GM12878 (cell line): ENCODE data around the gene PRIM1. TPM values are rescaled to one million over a fixed set of nuclear protein-coding genes. Genes with fewer than 3 reads are reported as not detected.

Experiments
- ATAC-seq: fragments of 200-7000 bp; cut with Tn5 transposase; 3 replicates; pipeline ENCODE4 v1.9.1; 2020; ENCODE audit warnings: mild to moderate bottlenecking, moderate library complexity
- BruUV-seq: library from RNA; stranded (reverse); fragments of 400-500 nt; replicated peaks from 2 replicates; lab custom pipeline; 2021; lab: Mats Ljungman, UMichigan
- CTCF ChIA-PET: fragments of 300-600 bp; sonication (Branson Sonifier 250); formaldehyde crosslinking; extraction: SDS; loops from one replicate; lab custom pipeline; 2021; ENCODE audit warnings: inconsistent platforms; lab: Yijun Ruan, JAX
- POLR2A ChIA-PET: fragments of 350-600 bp; formaldehyde crosslinking; extraction: SDS; loops from one replicate; lab custom pipeline; 2021; ENCODE audit warnings: inconsistent platforms; lab: Charles Lee
- RAD21 ChIA-PET: fragments of 300-600 bp; sonication (Branson Sonifier 250); formaldehyde crosslinking; loops from one replicate; lab custom pipeline; 2023; ENCODE audit warnings: antibody characterized with exemption; ENCODE audit not compliant: unreplicated experiment; lab: Charles Lee
- SMC1A ChIA-PET: fragments of 300-600 bp; sonication (Branson Sonifier 250); formaldehyde crosslinking; loops from one replicate; lab custom pipeline; 2023; ENCODE audit not compliant: unreplicated experiment, uncharacterized antibody; lab: Charles Lee
- DNase-seq: peaks from one replicate; pipeline ENCODE4 v3.0.0-alpha.2; 2011; ENCODE audit warnings: low read depth, low spot score
- FAIRE-seq: peaks from 3 replicates; lab custom pipeline; 2011; peaks lifted over from hg19 to GRCh38; lab: Jason Lieb, UNC
- H2AFZ ChIP-seq: 2 replicates; pipeline ENCODE4 v1.6.0; 2011; ENCODE audit warnings: low read depth, low read length, control low read depth; ENCODE audit not compliant: control insufficient read depth
- H3K27ac ChIP-seq: 2 replicates; pipeline ENCODE4 v1.5.1; 2011; ENCODE audit warnings: control low read depth; ENCODE audit not compliant: control insufficient read depth, insufficient read depth
- H3K27me3 ChIP-seq, 2 experiments: replicated peaks in 1 of 2; 2 replicates each; pipeline versions ENCODE4 v1.6.0 to v1.6.1; 2011; ENCODE audit warnings: low read length in 1 of 2; ENCODE audit not compliant: control insufficient read depth in 2 of 2, insufficient read depth in 2 of 2
- H3K36me3 ChIP-seq, 2 experiments: 2 replicates each; pipeline ENCODE4 v1.5.1; 2011; ENCODE audit warnings: low read length in 1 of 2; ENCODE audit not compliant: control insufficient read depth in 2 of 2, insufficient read depth in 2 of 2
- H3K4me1 ChIP-seq: 2 replicates; pipeline ENCODE4 v1.6.1; 2011; ENCODE audit warnings: mild to moderate bottlenecking, low read length, moderate library complexity, mixed read lengths; ENCODE audit not compliant: control insufficient read depth, insufficient read depth
- H3K4me2 ChIP-seq: 2 replicates; pipeline ENCODE4 v1.6.0; 2011; ENCODE audit warnings: control low read depth; ENCODE audit not compliant: control insufficient read depth, insufficient read depth
- H3K4me3 ChIP-seq: fragments of 200-600 bp; sonication (generic); 2 replicates; pipeline ENCODE4 v1.5.1; 2016
- H3K79me2 ChIP-seq: 2 replicates; pipeline ENCODE4 v1.6.0; 2011; ENCODE audit warnings: low read length; ENCODE audit not compliant: control insufficient read depth, insufficient read depth
- H3K9ac ChIP-seq: 2 replicates; pipeline ENCODE4 v1.8.0; 2011; ENCODE audit warnings: low read length, control low read depth, mixed read lengths; ENCODE audit not compliant: control insufficient read depth, insufficient read depth
- H3K9me3 ChIP-seq: replicated peaks from 3 replicates; pipeline ENCODE4 v1.5.1; 2011; ENCODE audit warnings: mild to moderate bottlenecking, low read length; ENCODE audit not compliant: control insufficient read depth, insufficient read depth
- H4K20me1 ChIP-seq: 2 replicates; pipeline ENCODE4 v1.6.0; 2011; ENCODE audit not compliant: control insufficient read depth, insufficient read depth
- HSF1 ChIP-seq: fragments of 150-350 bp; IDR thresholded peaks from 2 replicates; pipeline ENCODE4 v1.6.1; 2014; ENCODE audit warnings: mild to moderate bottlenecking, low read depth, low read length
- WGBS: methylation state at CpG from one replicate; pipeline ENCODE4 v1.1.6; 2016; ENCODE audit warnings: low lambda C conversion rate; ENCODE audit not compliant: insufficient replicate concordance, insufficient coverage; ENCODE audit errors: missing lambda C conversion rate; 5-methylcytosine and 5-hydroxymethylcytosine counted together
- in situ Hi-C: fragments of 300-500 bp; cut with MboI; formaldehyde crosslinking; loops from 9 replicates; pipeline ENCODE4 v1.14.3; 2018; ENCODE audit warnings: mixed read lengths
- intact Hi-C: fragments of 100-400 bp; cut with micrococcal nuclease; formaldehyde crosslinking; loops from one replicate; pipeline ENCODE4 v1.14.2; 2022; ENCODE audit not compliant: unreplicated experiment
- polyA plus RNA-seq, 11 experiments: library from polyadenylated mRNA; depleted of rRNA in 4 of 11; unstranded in 6 of 11; stranded (reverse) in 5 of 11; fragments of >200 nt; fragmentation: Nextera tagmentation in 4 of 11; fragmentation: Illumina TruSeq in 1 of 11; extraction: Ambion mirVana in 4 of 11; extraction: Trizol in 1 of 11; gene quantifications; 1 replicate in 1 of 11; 2 replicates in 10 of 11; pipeline versions ENCODE4 v1.2.1 to v1.2.3, GENCODE V29; 2011 to 2016; ENCODE audit warnings: inconsistent platforms in 2 of 11, missing spikeins in 2 of 11, low read depth in 1 of 11
- total RNA-seq, 4 experiments: library from RNA; depleted of rRNA in 3 of 4; stranded (reverse); fragments of >200 nt in 3 of 4; fragmentation: Illumina TruSeq in 1 of 4; extraction: Trizol in 1 of 4; gene quantifications; 2 replicates each; pipeline versions ENCODE4 v1.2.1 to v1.2.3, GENCODE V29; 2013 to 2021

The PRIM1 gene
- total and polyA plus RNA-seq, 10 of the 15 experiments (the other 5 are each of a cell fraction or from before 2014, with no cell fraction given): 27.1 to 70.6 (median 55.7) TPM

DNA sequence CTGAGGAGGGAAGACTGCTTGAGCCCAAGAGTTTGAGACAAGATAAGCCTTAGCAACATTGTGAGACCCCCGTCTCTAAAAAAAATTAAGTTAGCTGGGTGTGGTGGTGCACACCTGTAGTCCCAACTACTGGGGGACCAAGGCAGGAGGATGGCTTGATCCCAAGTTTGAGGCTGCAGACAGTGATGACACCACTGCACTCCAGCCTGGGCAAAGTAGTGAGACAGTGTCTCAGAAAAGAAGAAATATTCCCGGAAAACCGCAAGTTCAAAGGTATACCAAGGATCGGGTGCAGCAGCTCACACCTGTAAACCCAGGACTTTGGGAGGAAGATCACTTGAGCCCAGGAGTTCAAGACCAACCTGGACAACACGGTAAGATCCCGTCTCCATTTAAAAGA is 69.8 kb downstream of the PRIM1 start:
- no peaks in the 10 kb centered on the region for H3K27me3 ChIP-seq
- no peak for TF ChIP-seq HSF1
- no TSS peak for BruUV-seq
- SMC1A ChIA-PET: interaction anchor here (1.2 to 1.9 kb wide), 4 partner anchors 19 to 46 kb away, joined by 3 to 9 read pairs (median 4); no protein-coding TSS in a partner anchor
- peaks cover 39% of the 10 kb centered on the region for H3K4me1 ChIP-seq
- H3K9me3 ChIP-seq: no peaks in the 10 kb centered on the region
- peaks cover 4 to 27% of the 10 kb centered on the region in 2 experiments for H3K36me3 ChIP-seq
- H4K20me1 ChIP-seq: peaks cover 10% of the 10 kb centered on the region
- FAIRE-seq (no peak), ATAC-seq (no peak), DNase-seq (no peak)
- in situ Hi-C loops: no loop called here
- intact Hi-C loops: no loop called here
- no peak overlapping the region for H2AFZ ChIP-seq
- peak overlapping the region; percentile 90 for H3K4me3 ChIP-seq
- 98% methylated on average over 4 of the region's 6 CpGs for WGBS
- RAD21 ChIA-PET: interaction anchor here (0.6 to 9.0 kb wide), 4 partner anchors 43 to 429 kb away, joined by 3 to 176 read pairs (median 4); partner anchors contain the start of genes BAZ2A, NACA and STAT6
- POLR2A ChIA-PET: interaction anchor here (0.6 to 8.8 kb wide), 12 partner anchors 8 to 517 kb away, joined by 3 to 155 read pairs (median 4); partner anchors contain the start of genes ATP5F1B and STAT2
- peak overlapping the region; percentile 86 for H3K4me2 ChIP-seq
- CTCF ChIA-PET: interaction anchor here (1.0 to 6.1 kb wide), 4 partner anchors 36 to 46 kb away, joined by 3 to 58 read pairs (median 3); partner anchors contain the start of gene ATP5F1B
- no peak overlapping the region for H3K27ac ChIP-seq
- peak overlapping the region; percentile 26; the same call in 1 of the 2 replicates for H3K9ac ChIP-seq
- H3K79me2 ChIP-seq: peaks cover 98% of the 10 kb centered on the region

Other genes starting within 250 kb of the PRIM1 start
Only the 7 nearest of the 8 such genes appear.
- 27.4 and 29.5 TPM in 2 replicates for gene BAZ2A, start 122.0 kb downstream of the PRIM1 start, total RNA-seq (2014; rRNA removed)
- gene BAZ2A, start 122.0 kb downstream of the PRIM1 start, total RNA-seq (2014; rRNA removed; fragmentation: Illumina TruSeq; extraction: Trizol): 15.0 and 15.8 TPM in 2 replicates
- gene BAZ2A, start 122.0 kb downstream of the PRIM1 start, total RNA-seq (2021): 70.1 and 74.9 TPM in 2 replicates
- 44.5 and 90.2 TPM in 2 replicates for gene BAZ2A, start 122.0 kb downstream of the PRIM1 start, polyA plus RNA-seq (2011; rRNA removed)
- gene BAZ2A, start 122.0 kb downstream of the PRIM1 start, polyA plus RNA-seq (2014; fragmentation: Illumina TruSeq; extraction: Trizol): 69.6 and 93.4 TPM in 2 replicates
- 10 to 100 TPM in 1 of 2 experiments, 1 to 10 TPM in 1; 4.8 to 14.6 TPM for gene BAZ2A, start 122.0 kb downstream of the PRIM1 start, polyA plus RNA-seq (2014; fragmentation: Nextera tagmentation; extraction: Ambion mirVana)
- 49.4 and 55.9 TPM in 2 replicates for gene BAZ2A, start 122.0 kb downstream of the PRIM1 start, polyA plus RNA-seq (2014; rRNA removed)
- gene BAZ2A, start 122.0 kb downstream of the PRIM1 start, polyA plus RNA-seq (2016; fragmentation: Nextera tagmentation; extraction: Ambion mirVana): 10 to 100 TPM; 23.0 to 30.4 TPM
- gene ATP5F1B, start 106.3 kb downstream of the PRIM1 start, total RNA-seq (2014; rRNA removed): 783 and 784 TPM in 2 replicates
- gene ATP5F1B, start 106.3 kb downstream of the PRIM1 start, total RNA-seq (2014; rRNA removed; fragmentation: Illumina TruSeq; extraction: Trizol): 665 and 686 TPM in 2 replicates
- 885 and 921 TPM in 2 replicates for gene ATP5F1B, start 106.3 kb downstream of the PRIM1 start, total RNA-seq (2021)
- 1,766 and 1,795 TPM in 2 replicates for gene ATP5F1B, start 106.3 kb downstream of the PRIM1 start, polyA plus RNA-seq (2011; rRNA removed)
- gene ATP5F1B, start 106.3 kb downstream of the PRIM1 start, polyA plus RNA-seq (2014; fragmentation: Illumina TruSeq; extraction: Trizol): 1,076 and 1,335 TPM in 2 replicates
- gene ATP5F1B, start 106.3 kb downstream of the PRIM1 start, polyA plus RNA-seq (2014; fragmentation: Nextera tagmentation; extraction: Ambion mirVana): 1,000 to 10,000 TPM in 1 of 2 experiments, 100 to 1,000 TPM in 1; 671 to 1,479 TPM
- 985 and 1,003 TPM in 2 replicates for gene ATP5F1B, start 106.3 kb downstream of the PRIM1 start, polyA plus RNA-seq (2014; rRNA removed)
- gene ATP5F1B, start 106.3 kb downstream of the PRIM1 start, polyA plus RNA-seq (2016; fragmentation: Nextera tagmentation; extraction: Ambion mirVana): 1,000 to 10,000 TPM; 1,765 to 1,908 TPM
- 128 and 136 TPM in 2 replicates for gene PTGES3, start 64.0 kb downstream of the PRIM1 start, total RNA-seq (2014; rRNA removed)
- gene PTGES3, start 64.0 kb downstream of the PRIM1 start, total RNA-seq (2014; rRNA removed; fragmentation: Illumina TruSeq; extraction: Trizol): 160 and 164 TPM in 2 replicates
- gene PTGES3, start 64.0 kb downstream of the PRIM1 start, total RNA-seq (2021): 262 and 263 TPM in 2 replicates
- 143 and 208 TPM in 2 replicates for gene PTGES3, start 64.0 kb downstream of the PRIM1 start, polyA plus RNA-seq (2011; rRNA removed)
- 317 and 356 TPM in 2 replicates for gene PTGES3, start 64.0 kb downstream of the PRIM1 start, polyA plus RNA-seq (2014; fragmentation: Illumina TruSeq; extraction: Trizol)
- 100 to 1,000 TPM; 117 to 186 TPM for gene PTGES3, start 64.0 kb downstream of the PRIM1 start, polyA plus RNA-seq (2014; fragmentation: Nextera tagmentation; extraction: Ambion mirVana)
- 135 and 154 TPM in 2 replicates for gene PTGES3, start 64.0 kb downstream of the PRIM1 start, polyA plus RNA-seq (2014; rRNA removed)
- 100 to 1,000 TPM; 509 to 520 TPM for gene PTGES3, start 64.0 kb downstream of the PRIM1 start, polyA plus RNA-seq (2016; fragmentation: Nextera tagmentation; extraction: Ambion mirVana)
- 1,902 and 2,076 TPM in 2 replicates for gene NACA, start 27.0 kb downstream of the PRIM1 start, total RNA-seq (2014; rRNA removed)
- gene NACA, start 27.0 kb downstream of the PRIM1 start, total RNA-seq (2014; rRNA removed; fragmentation: Illumina TruSeq; extraction: Trizol): 2,552 and 2,616 TPM in 2 replicates
- 1,181 and 1,218 TPM in 2 replicates for gene NACA, start 27.0 kb downstream of the PRIM1 start, total RNA-seq (2021)
- gene NACA, start 27.0 kb downstream of the PRIM1 start, polyA plus RNA-seq (2011; rRNA removed): 1,734 and 2,407 TPM in 2 replicates
- gene NACA, start 27.0 kb downstream of the PRIM1 start, polyA plus RNA-seq (2014; fragmentation: Illumina TruSeq; extraction: Trizol): 2,171 and 2,212 TPM in 2 replicates
- gene NACA, start 27.0 kb downstream of the PRIM1 start, polyA plus RNA-seq (2014; fragmentation: Nextera tagmentation; extraction: Ambion mirVana): 1,000 to 10,000 TPM; 2,263 to 2,782 TPM
- 1,670 and 1,966 TPM in 2 replicates for gene NACA, start 27.0 kb downstream of the PRIM1 start, polyA plus RNA-seq (2014; rRNA removed)
- gene NACA, start 27.0 kb downstream of the PRIM1 start, polyA plus RNA-seq (2016; fragmentation: Nextera tagmentation; extraction: Ambion mirVana): 1,000 to 10,000 TPM; 1,525 to 1,529 TPM
- gene HSD17B6, start 11.0 kb upstream of the PRIM1 start, total RNA-seq (2014; rRNA removed): 0.90 and 1.6 TPM in 2 replicates
- 1.6 and 2.1 TPM in 2 replicates for gene HSD17B6, start 11.0 kb upstream of the PRIM1 start, total RNA-seq (2014; rRNA removed; fragmentation: Illumina TruSeq; extraction: Trizol)
- 2.1 and 3.2 TPM in 2 replicates for gene HSD17B6, start 11.0 kb upstream of the PRIM1 start, total RNA-seq (2021)
- gene HSD17B6, start 11.0 kb upstream of the PRIM1 start, polyA plus RNA-seq (2011; rRNA removed): 0.91 and 0.98 TPM in 2 replicates
- gene HSD17B6, start 11.0 kb upstream of the PRIM1 start, polyA plus RNA-seq (2014; fragmentation: Illumina TruSeq; extraction: Trizol): 1.5 and 2.4 TPM in 2 replicates
- 1 to 10 TPM; 2.0 to 2.1 TPM for gene HSD17B6, start 11.0 kb upstream of the PRIM1 start, polyA plus RNA-seq (2014; fragmentation: Nextera tagmentation; extraction: Ambion mirVana)
- gene HSD17B6, start 11.0 kb upstream of the PRIM1 start, polyA plus RNA-seq (2014; rRNA removed): 0.99 and 1.2 TPM in 2 replicates
- gene HSD17B6, start 11.0 kb upstream of the PRIM1 start, polyA plus RNA-seq (2016; fragmentation: Nextera tagmentation; extraction: Ambion mirVana): 1 to 10 TPM; 1.9 to 2.2 TPM
- gene SDR9C7, start 182.1 kb upstream of the PRIM1 start, total RNA-seq (2014; rRNA removed): not detected in 2 replicates
- not detected in 2 replicates for gene SDR9C7, start 182.1 kb upstream of the PRIM1 start, total RNA-seq (2014; rRNA removed; fragmentation: Illumina TruSeq; extraction: Trizol)
- gene SDR9C7, start 182.1 kb upstream of the PRIM1 start, total RNA-seq (2021): not detected in 2 replicates
- 0.06 TPM in 1 of 2 replicates, not detected in the other for gene SDR9C7, start 182.1 kb upstream of the PRIM1 start, polyA plus RNA-seq (2011; rRNA removed)
- gene SDR9C7, start 182.1 kb upstream of the PRIM1 start, polyA plus RNA-seq (2014; fragmentation: Illumina TruSeq; extraction: Trizol): not detected in 2 replicates
- gene SDR9C7, start 182.1 kb upstream of the PRIM1 start, polyA plus RNA-seq (2014; fragmentation: Nextera tagmentation; extraction: Ambion mirVana): not detected
- gene SDR9C7, start 182.1 kb upstream of the PRIM1 start, polyA plus RNA-seq (2014; rRNA removed): 0.04 TPM in 1 of 2 replicates, not detected in the other
- not detected for gene SDR9C7, start 182.1 kb upstream of the PRIM1 start, polyA plus RNA-seq (2016; fragmentation: Nextera tagmentation; extraction: Ambion mirVana)
- gene RDH16, start 205.3 kb upstream of the PRIM1 start, total RNA-seq (2014; rRNA removed): 0.05 and 0.06 TPM in 2 replicates
- 0.04 TPM in 1 of 2 replicates, not detected in the other for gene RDH16, start 205.3 kb upstream of the PRIM1 start, total RNA-seq (2014; rRNA removed; fragmentation: Illumina TruSeq; extraction: Trizol)
- 0.31 TPM in 1 of 2 replicates, not detected in the other for gene RDH16, start 205.3 kb upstream of the PRIM1 start, total RNA-seq (2021)
- 0.03 and 0.05 TPM in 2 replicates for gene RDH16, start 205.3 kb upstream of the PRIM1 start, polyA plus RNA-seq (2011; rRNA removed)
- 0.09 TPM in 1 of 2 replicates, not detected in the other for gene RDH16, start 205.3 kb upstream of the PRIM1 start, polyA plus RNA-seq (2014; fragmentation: Illumina TruSeq; extraction: Trizol)
- under 1 TPM; 0.04 to 0.08 TPM for gene RDH16, start 205.3 kb upstream of the PRIM1 start, polyA plus RNA-seq (2014; fragmentation: Nextera tagmentation; extraction: Ambion mirVana)
- gene RDH16, start 205.3 kb upstream of the PRIM1 start, polyA plus RNA-seq (2014; rRNA removed): 0.15 and 0.18 TPM in 2 replicates
- under 1 TPM; 0.05 to 0.07 TPM for gene RDH16, start 205.3 kb upstream of the PRIM1 start, polyA plus RNA-seq (2016; fragmentation: Nextera tagmentation; extraction: Ambion mirVana)